Liver (tissue), 9 donors: ENCODE results near the gene FAAH. TPM values are rescaled to one million over a fixed set of nuclear protein-coding genes. Genes with fewer than 3 reads are reported as not detected.

Experiments
- DNase-seq: peaks from one replicate; pipeline ENCODE4 v3.0.0-alpha.2; 2017; ENCODE audit warnings: low spot score
- H3K27ac ChIP-seq, 2 donors: one replicate each; pipeline ENCODE4 v1.7.0; 2013; ENCODE audit warnings: inconsistent platforms in 2 of 2, low read length in 2 of 2, control low read depth in 1 of 2, low read depth in 1 of 2, mild to moderate bottlenecking in 1 of 2
- H3K27me3 ChIP-seq, 4 donors: one replicate each; pipeline versions ENCODE4 v1.6.1 to v1.7.0; 2013; ENCODE audit warnings: low read length in 3 of 4, inconsistent platforms in 1 of 4, mild to moderate bottlenecking in 1 of 4, moderate library complexity in 1 of 4; ENCODE audit not compliant: control insufficient read depth in 4 of 4, insufficient read depth in 4 of 4
- H3K36me3 ChIP-seq, 4 donors: one replicate each; pipeline versions ENCODE4 v1.6.1 to v1.7.0; 2013; ENCODE audit warnings: low read length in 3 of 4, mild to moderate bottlenecking in 3 of 4, low read depth in 1 of 4, moderate library complexity in 1 of 4; ENCODE audit not compliant: control insufficient read depth in 4 of 4, insufficient read depth in 3 of 4
- H3K4me1 ChIP-seq, 4 donors: one replicate each; pipeline versions ENCODE4 v1.6.1 to v1.7.0; 2013; ENCODE audit warnings: low read length in 3 of 4, mild to moderate bottlenecking in 3 of 4, moderate library complexity in 1 of 4; ENCODE audit not compliant: control insufficient read depth in 4 of 4, insufficient read depth in 4 of 4
- H3K4me3 ChIP-seq, 3 donors: one replicate each; pipeline versions ENCODE4 v1.6.1 to v1.7.0; 2013; ENCODE audit warnings: low read length in 3 of 3, control low read depth in 1 of 3, low read depth in 1 of 3, mild to moderate bottlenecking in 1 of 3
- H3K9ac ChIP-seq, 2 donors: one replicate each; pipeline ENCODE4 v1.7.0; 2013; ENCODE audit warnings: low read length in 2 of 2, mild to moderate bottlenecking in 2 of 2, moderate library complexity in 2 of 2, control low read depth in 1 of 2, low read depth in 1 of 2
- H3K9me3 ChIP-seq, 4 donors: one replicate each; pipeline versions ENCODE4 v1.6.1 to v1.7.0; 2013; ENCODE audit warnings: low read length in 3 of 4; ENCODE audit not compliant: control insufficient read depth in 4 of 4
- ATF3 ChIP-seq: IDR thresholded peaks from 2 replicates; pipeline ENCODE4 v1.6.1; 2016; ENCODE audit warnings: antibody characterized with exemption
- EGR1 ChIP-seq, 2 donors: IDR thresholded peaks; 2 replicates each; pipeline ENCODE4 v1.6.1; 2016 to 2018; ENCODE audit warnings: antibody characterized with exemption in 2 of 2, low read depth in 2 of 2
- FOXA1 ChIP-seq: IDR thresholded peaks from 2 replicates; pipeline ENCODE4 v1.6.1; 2016; ENCODE audit warnings: antibody characterized with exemption
- FOXA2 ChIP-seq: IDR thresholded peaks from 2 replicates; pipeline ENCODE4 v1.6.1; 2016; ENCODE audit warnings: antibody characterized with exemption
- GABPA ChIP-seq, 2 donors: IDR thresholded peaks in 1 of 2; conservative IDR thresholded peaks in 1 of 2; 2 replicates each; pipeline ENCODE4 v1.6.1; 2016; ENCODE audit warnings: antibody characterized with exemption in 2 of 2, mild to moderate bottlenecking in 1 of 2, moderate library complexity in 1 of 2
- HNF4A ChIP-seq, 2 donors: conservative IDR thresholded peaks; 2 replicates each; pipeline ENCODE4 v1.6.1; 2016; ENCODE audit warnings: antibody characterized with exemption in 2 of 2, mild to moderate bottlenecking in 2 of 2
- HNF4G ChIP-seq: IDR thresholded peaks from 2 replicates; pipeline ENCODE4 v1.6.1; 2016; ENCODE audit warnings: antibody characterized with exemption
- JUND ChIP-seq, 2 donors: IDR thresholded peaks; 2 replicates each; pipeline ENCODE4 v1.6.1; 2016; ENCODE audit warnings: antibody characterized with exemption in 2 of 2
- NR2F2 ChIP-seq: IDR thresholded peaks from 2 replicates; pipeline ENCODE4 v1.6.1; 2016; ENCODE audit warnings: antibody characterized with exemption
- RAD21 ChIP-seq, 2 donors: IDR thresholded peaks; 2 replicates each; pipeline ENCODE4 v1.6.1; 2016; ENCODE audit warnings: antibody characterized with exemption in 2 of 2, mild to moderate bottlenecking in 2 of 2
- REST ChIP-seq: IDR thresholded peaks from 2 replicates; pipeline ENCODE4 v1.6.1; 2016; ENCODE audit warnings: antibody characterized with exemption, mild to moderate bottlenecking
- RXRA ChIP-seq, 2 donors: IDR thresholded peaks; 2 replicates each; pipeline ENCODE4 v1.6.1; 2017 to 2018; ENCODE audit warnings: antibody characterized with exemption in 2 of 2, mild to moderate bottlenecking in 1 of 2
- SP1 ChIP-seq: IDR thresholded peaks from 2 replicates; pipeline ENCODE4 v1.6.1; 2018; ENCODE audit warnings: antibody characterized with exemption, mild to moderate bottlenecking
- TAF1 ChIP-seq: conservative IDR thresholded peaks from 2 replicates; pipeline ENCODE4 v1.6.1; 2016; ENCODE audit warnings: antibody characterized with exemption, mild to moderate bottlenecking
- YY1 ChIP-seq: IDR thresholded peaks from 2 replicates; pipeline ENCODE4 v1.6.1; 2016; ENCODE audit warnings: antibody characterized with exemption, mild to moderate bottlenecking
- ZBTB33 ChIP-seq: IDR thresholded peaks from 2 replicates; pipeline ENCODE4 v1.6.1; 2016; ENCODE audit warnings: antibody characterized with exemption
- WGBS: extraction: QIAGEN DNeasy Blood & Tissue Kit; methylation state at CpG from one replicate; pipeline ENCODE4 v1.1.7; 2013; 5-methylcytosine and 5-hydroxymethylcytosine counted together
- polyA plus RNA-seq, 2 donors: library from polyadenylated mRNA; stranded (reverse) in 1 of 2; unstranded in 1 of 2; fragments of 200-250 nt in 1 of 2; fragments of >200 nt in 1 of 2; fragmentation: Nextera tagmentation in 1 of 2; extraction: Ambion mirVana in 1 of 2; gene quantifications; one replicate each; pipeline versions ENCODE4 v1.2.1 to v1.2.3, GENCODE V29; 2013 to 2015
- total RNA-seq, 2 donors: library from RNA; depleted of rRNA; stranded (reverse); fragments of >200 nt; gene quantifications; one replicate each; pipeline ENCODE4 v1.2.3, GENCODE V29; 2014
- TF ChIP-seq, protein P1 (sequence below): fragments of 150-350 bp; IDR thresholded peaks from 2 replicates; pipeline ENCODE4 v1.5.1; 2017; ENCODE audit warnings: improper control_type of control experiment, low read depth, low read length; ENCODE audit not compliant: missing input control
- TF ChIP-seq, protein P2 (sequence below): IDR thresholded peaks from 2 replicates; pipeline ENCODE4 v1.6.1; 2016; ENCODE audit warnings: antibody characterized with exemption
- donor health status: healthy.
- donor health status: healthy.
- donor health status: healthy.
- donor health status: healthy.
- donor health status: healthy.

FAAH gene
- total and polyA plus RNA-seq, 4 donors, result 4.3 to 41.5 (median 22.1) TPM

GRCh38 chr1:46450160-46450517, 56.0 kb downstream of the FAAH start:
- Histone ChIP-seq H3K4me3 (no peak overlapping the region), H3K4me1 (peaks cover 0 to 5% (median 3%) of the 10 kb centered on the region in 4 donors), H3K27ac (no peak overlapping the region), H3K9ac (no peak overlapping the region), H3K36me3 (no peaks in the 10 kb centered on the region), H3K27me3 (peaks cover 0 to 10% (median 4%) of the 10 kb centered on the region in 4 donors), H3K9me3 (no peaks in the 10 kb centered on the region)
- TF ChIP-seq TAF1 (no peak), ATF3 (no peak), GABPA (IDR thresholded peaks at IDR 0.05 in 1 of 2, conservative IDR thresholded peaks at IDR 0.05 in 1 of 2) (no peak), SP1 (no peak), HNF4A (conservative IDR thresholded peaks at IDR 0.05) (no peak), FOXA2 (no peak), REST (no peak), NR2F2 (no peak), YY1 (no peak), JUND (IDR thresholded peaks at IDR 0.05) (no peak), FOXA1 (no peak), RXRA (IDR thresholded peaks at IDR 0.05) (no peak), EGR1 (IDR thresholded peaks at IDR 0.05; ENCODE audit: low read depth in 2 of 2) (no peak), HNF4G (no peak), ZBTB33 (no peak), RAD21 (IDR thresholded peaks at IDR 0.05) (no peak)
- TF ChIP-seq, protein P1, sequence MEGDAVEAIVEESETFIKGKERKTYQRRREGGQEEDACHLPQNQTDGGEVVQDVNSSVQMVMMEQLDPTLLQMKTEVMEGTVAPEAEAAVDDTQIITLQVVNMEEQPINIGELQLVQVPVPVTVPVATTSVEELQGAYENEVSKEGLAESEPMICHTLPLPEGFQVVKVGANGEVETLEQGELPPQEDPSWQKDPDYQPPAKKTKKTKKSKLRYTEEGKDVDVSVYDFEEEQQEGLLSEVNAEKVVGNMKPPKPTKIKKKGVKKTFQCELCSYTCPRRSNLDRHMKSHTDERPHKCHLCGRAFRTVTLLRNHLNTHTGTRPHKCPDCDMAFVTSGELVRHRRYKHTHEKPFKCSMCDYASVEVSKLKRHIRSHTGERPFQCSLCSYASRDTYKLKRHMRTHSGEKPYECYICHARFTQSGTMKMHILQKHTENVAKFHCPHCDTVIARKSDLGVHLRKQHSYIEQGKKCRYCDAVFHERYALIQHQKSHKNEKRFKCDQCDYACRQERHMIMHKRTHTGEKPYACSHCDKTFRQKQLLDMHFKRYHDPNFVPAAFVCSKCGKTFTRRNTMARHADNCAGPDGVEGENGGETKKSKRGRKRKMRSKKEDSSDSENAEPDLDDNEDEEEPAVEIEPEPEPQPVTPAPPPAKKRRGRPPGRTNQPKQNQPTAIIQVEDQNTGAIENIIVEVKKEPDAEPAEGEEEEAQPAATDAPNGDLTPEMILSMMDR, result no peak
- TF ChIP-seq, protein P2, sequence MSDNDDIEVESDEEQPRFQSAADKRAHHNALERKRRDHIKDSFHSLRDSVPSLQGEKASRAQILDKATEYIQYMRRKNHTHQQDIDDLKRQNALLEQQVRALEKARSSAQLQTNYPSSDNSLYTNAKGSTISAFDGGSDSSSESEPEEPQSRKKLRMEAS, result no peak
- 92% methylated on average over 1 of the region's 1 CpG for WGBS
- no peak for DNase-seq
